ENCODE results near the gene SPON1. TPM values are rescaled to one million over a fixed set of nuclear protein-coding genes. Genes with fewer than 3 reads are reported as not detected.
"Not testable (repeated sequence)": the region's sequence is repeated elsewhere in the genome, so short reads cannot be mapped to it uniquely, and the experiment has no call there.

SPON1 gene
- total RNA-seq, 1 donor from 2014 or later: 0.47 TPM

DNA sequence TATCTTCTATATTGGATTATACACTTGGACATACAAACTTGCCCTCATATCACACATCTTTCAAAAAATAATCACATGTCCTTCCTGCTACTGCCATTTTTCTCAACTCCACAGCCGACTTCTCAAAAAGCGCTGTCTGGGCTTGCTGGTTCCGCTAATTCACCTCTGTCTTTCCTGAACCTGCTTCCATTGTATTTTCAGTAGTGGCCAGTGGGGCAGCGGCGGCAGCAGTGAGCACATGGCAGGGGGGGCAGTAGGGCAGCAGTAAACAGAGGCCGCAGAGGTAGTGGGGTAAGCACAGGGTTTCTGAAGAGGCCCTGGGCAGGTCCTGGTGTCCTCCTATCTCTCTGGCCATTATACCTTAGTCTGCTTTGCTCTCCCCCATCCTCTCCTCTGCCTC lies 270.1 kb downstream of the SPON1 start:
- DNase-seq (ENCODE audit: extremely low read depth, low read depth, low spot score): no peak

DNA sequence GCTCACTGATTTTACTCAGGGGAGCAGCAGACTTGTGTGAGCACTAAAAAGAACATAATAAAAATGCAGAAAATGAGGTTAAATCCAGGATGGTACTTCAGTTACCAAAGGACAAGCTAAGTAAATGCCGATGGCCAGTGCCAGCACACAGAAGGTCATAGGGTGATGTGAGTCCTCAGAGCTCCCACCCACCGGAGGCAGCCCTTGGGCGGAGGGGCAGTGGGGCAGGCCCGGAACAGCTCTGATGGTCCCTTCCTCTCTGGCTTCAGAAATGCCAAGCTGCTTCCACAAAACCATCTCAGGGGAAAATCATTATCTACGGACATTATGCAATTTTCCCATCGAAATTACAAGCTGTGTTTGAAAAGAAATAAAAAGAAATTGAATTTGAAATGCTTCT lies 271.9 kb downstream of the SPON1 start:
- no peak for DNase-seq (ENCODE audit: extremely low read depth, low read depth, low spot score)

DNA sequence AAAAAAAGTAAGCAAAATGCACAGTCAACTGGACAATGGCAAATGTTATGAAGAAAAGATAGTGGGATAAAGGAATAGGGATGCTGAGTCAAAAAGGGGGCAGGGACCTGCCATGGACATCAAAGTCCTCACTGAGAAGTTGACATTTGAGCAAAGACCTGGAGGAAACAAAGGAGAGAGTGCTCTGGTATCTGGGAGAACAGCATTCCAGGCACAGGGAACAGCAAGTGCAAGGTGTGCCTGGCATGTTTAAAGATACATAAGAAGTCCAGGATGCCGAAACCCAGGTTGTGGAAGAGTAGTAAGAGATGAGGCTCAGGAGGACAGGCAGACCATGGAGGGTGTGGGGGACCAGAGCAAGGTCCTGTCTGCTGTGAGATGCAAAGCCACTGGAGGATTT lies 273.2 kb downstream of the SPON1 start:
- DNase-seq (ENCODE audit: extremely low read depth, low read depth, low spot score): no peak

DNA sequence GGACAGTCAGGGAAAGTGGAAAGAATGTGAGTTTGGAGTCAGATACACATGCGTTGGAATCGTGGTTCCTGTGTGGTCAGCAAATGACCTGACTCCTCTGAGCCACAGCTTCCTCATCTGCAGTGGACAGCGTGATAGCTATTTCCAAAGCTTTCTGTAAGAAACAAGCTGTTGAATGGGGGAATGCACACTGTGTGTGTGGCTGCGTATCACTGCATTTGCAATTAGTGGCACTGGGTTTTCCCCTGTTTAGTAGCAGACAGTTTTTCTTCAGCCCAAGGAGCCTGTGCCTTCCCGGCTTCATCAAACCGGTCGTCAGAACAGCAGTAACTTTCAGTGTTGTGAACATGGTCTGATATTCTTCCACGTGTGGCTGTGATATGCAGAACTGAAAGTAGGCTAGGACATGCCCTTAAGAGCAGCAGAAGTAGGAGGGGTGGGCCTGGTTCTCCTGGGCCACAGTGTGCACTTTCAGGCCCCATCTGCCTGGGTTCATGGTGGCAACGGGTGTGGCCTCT lies 275.0 kb downstream of the SPON1 start:
- no peak for DNase-seq (ENCODE audit: extremely low read depth, low read depth, low spot score)

DNA sequence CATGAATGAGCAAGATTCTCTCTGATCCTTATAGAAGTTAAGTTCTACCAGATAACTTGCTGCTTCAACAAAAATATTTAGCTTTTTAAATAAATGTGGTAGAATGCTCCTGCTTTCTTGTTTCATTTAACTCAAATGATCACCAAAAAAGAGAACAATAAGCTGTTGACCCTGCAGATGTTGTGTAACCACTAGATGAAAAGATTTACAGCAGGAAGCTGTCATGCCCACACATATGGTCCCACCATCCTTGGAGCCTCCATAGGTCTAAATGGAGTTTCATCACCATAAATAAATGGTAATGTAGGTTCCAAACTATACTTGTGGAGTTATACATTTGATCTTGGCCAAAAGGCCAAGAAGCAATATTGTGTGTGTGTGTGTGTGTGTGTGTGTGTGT lies 277.7 kb downstream of the SPON1 start:
- DNase-seq (ENCODE audit: extremely low read depth, low read depth, low spot score): no peak

DNA sequence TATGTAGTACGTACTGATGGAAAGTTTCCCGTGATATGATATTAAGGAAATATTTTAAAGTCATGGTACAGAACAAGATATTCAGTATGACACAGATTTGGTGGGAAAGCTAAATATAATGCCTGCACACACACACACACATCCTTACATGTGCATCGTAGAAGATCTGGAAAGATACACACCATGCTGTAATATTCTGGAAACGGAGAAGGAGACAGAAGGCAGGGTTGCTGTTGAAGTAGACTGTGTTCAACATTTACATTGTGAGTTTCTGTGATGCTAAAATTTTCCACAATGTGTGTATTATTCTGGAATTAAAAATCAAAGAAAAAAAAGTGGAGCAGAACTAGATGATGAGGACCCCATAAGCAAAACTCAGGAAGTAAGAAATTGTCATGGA lies 278.4 kb downstream of the SPON1 start:
- no peak for DNase-seq (ENCODE audit: extremely low read depth, low read depth, low spot score)

DNA sequence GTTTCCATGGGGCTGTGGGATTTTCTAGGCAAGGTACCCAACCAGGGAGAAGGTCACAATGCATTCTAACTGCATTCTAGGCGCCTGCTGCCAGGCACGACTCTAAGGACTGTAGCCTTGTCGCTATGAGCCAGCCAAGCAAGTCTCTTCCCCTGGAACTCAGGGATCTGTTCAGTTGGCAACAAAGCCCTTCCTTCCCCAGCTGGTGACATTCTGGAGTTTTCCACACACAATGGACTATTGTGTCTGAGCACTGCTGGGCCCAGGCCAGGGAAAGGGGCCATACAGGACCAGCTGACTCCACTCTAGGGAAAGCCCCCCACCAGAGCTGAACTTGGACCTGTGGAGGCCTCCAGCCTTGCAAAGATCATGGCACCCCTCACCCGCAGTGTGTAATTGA lies 279.7 kb downstream of the SPON1 start:
- DNase-seq (ENCODE audit: extremely low read depth, low read depth, low spot score): no peak

DNA sequence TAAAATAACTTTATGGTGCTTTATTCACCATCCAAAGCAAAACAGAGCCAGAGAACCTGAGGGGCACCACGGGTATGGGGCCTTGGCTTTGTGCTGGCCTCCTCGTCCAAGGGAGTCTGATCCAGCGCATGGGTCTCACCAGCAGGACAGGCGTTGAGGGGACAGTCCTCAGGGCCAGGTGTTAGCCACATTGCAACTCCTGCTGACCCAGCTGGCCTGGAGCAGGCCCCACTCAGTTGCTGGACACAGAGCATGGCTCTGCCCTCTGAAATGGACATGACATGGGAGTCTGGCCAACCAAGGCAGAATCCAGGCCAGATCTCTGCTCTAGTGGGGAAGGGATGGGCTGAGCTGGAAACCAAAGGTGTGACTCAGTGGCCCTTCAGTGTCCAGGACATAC lies 280.2 kb downstream of the SPON1 start:
- DNase-seq (ENCODE audit: extremely low read depth, low read depth, low spot score): no peak

DNA sequence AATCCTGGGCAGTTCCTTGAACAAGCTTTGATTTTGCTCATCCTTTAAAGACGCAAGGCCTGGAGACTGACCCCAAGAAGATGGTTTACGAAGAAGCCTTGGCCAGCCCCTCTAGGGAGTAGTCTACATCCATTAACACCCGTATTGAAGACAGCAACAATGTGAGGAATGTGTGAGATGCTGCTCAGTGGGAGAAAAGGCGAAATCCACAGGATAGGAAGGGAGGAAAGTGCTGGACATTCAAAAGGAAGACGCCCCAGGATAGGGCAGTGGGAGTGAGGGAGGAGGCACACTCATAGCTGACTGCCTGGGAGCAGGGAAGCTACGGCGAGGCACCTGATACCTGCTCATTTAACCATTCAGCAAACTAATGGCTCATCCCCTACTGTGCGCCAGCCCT lies 282.4 kb downstream of the SPON1 start:
- DNase-seq (ENCODE audit: extremely low read depth, low read depth, low spot score): no peak

DNA sequence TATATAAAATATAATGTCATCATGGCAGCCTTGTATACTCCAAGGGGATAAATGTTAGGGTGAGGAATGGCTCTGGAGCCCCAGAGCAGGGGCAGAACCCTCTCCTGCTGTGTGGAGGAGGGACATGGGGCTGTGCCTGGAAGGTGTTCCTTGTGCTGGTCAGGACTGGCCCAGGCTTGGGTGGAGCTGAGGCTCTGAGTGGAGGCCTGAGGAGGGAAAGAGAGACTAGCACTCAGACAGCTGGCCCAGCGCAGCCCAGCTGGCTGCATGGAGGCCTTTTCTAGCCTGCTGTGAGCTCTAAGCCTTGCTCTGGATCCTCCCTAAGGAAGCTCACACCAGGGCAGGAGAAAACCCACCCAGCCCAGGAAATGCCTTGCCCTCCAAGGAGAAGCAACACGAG lies 282.9 kb downstream of the SPON1 start:
- DNase-seq (ENCODE audit: extremely low read depth, low read depth, low spot score): no peak

DNA sequence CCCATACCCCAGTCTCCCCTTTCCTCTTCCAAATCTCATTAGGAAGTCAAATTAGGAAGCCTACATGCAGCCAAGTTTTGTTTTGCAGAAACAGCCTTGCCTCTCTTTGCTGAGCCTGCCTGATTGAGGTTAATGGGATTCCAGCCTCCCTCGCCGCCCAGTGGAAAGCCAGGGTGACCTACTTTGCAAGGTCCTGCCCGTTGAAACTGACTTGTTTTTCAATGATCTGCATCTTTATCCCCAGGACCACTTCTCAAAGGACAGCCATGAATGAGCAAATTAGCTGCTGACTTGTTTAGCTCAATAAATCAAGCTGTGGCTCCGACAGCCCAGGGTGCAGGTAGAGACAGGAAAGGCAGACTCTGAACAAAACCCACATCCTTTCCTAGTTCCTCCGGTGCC lies 286.1 kb downstream of the SPON1 start:
- DNase-seq (ENCODE audit: extremely low read depth, low read depth, low spot score): no peak

DNA sequence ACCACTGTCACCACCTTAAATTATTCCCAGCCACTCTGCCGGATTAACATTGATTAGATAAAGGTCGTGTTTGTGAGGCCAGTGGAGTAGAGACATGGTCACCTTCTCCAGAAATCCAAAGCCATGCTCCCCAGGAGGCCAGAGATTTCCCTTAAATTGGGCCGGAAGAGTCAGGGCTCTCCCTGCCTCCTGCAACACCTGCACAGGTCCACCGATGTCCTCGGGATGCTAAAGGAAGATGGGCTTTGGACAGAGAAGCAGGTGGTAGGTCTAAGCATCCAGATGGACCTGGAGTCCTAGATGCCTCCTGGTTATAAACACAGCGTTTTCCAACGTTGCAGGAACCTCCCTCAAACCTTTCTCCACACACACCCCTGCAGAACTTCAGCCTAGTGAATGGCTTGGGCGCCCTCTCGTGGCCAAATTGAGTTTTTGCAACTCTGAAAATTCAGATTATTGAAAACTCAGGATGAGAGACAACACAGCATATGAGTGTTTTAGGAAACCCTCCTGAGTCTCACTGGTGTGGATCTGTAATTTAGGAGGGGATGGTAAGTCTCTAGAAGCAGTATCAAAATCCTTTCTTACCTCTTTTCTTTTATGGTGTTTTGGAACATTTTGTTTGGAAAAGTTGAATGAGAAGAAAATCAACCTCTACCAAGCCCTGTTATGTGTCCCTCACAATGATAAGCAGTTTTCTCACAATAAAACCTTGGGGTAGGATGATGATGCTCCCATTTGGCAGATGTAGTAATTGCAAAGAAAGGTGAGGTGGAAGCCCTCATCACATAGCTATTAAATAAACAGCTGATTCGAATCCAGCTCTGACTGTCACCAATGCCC lies 286.8 kb downstream of the SPON1 start:
- DNase-seq (ENCODE audit: extremely low read depth, low read depth, low spot score): peak; percentile 36

DNA sequence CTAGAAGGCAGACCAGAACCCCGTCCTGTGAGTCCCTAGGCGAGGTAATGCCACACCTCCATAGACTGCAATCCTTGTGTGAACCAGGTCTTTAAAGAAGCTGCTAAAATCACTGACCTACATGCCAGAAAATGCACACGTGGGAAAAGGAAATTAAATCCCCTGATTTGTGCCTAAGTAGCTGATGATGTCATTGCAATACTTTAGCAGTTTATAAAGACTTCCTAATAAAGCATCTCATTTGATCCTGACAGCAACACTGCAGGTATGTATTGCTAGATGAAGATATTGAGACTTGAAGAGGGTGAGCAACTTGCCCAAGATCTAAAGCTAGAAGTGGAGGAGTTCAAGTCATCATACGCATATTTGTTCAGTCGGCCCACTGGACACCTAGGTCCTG lies 289.2 kb downstream of the SPON1 start:
- no peak for DNase-seq (ENCODE audit: extremely low read depth, low read depth, low spot score)

DNA sequence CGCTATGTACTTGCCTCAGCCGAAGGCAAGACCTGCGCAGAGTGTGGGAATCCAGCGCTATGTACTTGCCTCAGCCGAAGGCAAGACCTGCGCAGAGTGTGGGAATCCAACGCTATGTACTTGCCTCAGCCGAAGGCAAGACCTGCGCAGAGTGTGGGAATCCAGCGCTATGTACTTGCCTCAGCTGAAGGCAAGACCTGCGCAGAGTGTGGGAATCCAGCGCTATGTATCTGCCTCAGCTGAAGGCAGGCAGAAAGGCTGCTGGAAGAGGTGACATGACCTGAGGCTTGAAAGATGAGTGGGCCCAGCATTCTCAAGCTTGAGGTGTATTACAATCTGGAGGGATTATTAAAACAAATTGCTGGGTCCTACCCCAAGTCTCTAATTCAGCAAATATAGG lies 290.0 kb downstream of the SPON1 start:
- not testable (repeated sequence) for DNase-seq (ENCODE audit: extremely low read depth, low read depth, low spot score)

DNA sequence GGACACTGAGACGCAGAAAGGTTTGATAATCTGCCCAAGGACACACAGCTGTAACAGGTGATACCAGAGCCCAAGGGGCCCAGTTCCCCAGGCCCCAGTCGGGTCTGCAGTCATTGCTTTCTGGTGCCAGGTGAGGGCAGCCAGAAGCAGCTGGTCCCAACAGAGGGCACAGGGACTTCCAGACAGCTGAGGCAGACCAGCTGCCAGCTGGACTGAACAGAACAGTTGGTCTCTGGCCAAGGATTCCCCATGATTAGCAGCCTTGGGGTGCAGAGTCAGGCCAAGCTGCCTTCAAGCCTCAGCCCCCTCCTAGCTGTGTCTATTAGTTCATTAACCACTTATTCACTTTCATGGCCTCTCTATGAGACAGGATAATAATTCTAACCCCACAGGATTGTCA lies 290.9 kb downstream of the SPON1 start:
- no peak for DNase-seq (ENCODE audit: extremely low read depth, low read depth, low spot score)

DNA sequence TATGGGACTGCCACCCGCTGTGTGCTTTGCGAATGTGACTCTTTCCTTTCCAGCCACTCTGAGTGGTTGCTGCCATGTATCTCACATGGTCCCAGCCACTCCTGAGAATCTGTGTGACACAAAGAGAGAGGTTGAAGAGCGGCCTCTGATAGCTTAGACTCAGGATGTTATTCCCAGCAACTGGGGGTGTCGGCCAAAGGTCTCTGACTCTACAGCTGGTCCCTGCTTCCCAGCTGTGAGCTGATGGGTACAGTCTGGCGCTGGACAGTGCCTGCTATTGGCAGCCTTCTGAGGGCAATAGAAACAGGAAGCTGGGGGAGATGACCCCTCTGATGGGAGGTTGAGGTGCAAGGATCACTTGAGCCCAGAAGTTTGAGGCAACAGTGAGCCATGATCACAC lies 291.3 kb downstream of the SPON1 start:
- no peak for DNase-seq (ENCODE audit: extremely low read depth, low read depth, low spot score)

DNA sequence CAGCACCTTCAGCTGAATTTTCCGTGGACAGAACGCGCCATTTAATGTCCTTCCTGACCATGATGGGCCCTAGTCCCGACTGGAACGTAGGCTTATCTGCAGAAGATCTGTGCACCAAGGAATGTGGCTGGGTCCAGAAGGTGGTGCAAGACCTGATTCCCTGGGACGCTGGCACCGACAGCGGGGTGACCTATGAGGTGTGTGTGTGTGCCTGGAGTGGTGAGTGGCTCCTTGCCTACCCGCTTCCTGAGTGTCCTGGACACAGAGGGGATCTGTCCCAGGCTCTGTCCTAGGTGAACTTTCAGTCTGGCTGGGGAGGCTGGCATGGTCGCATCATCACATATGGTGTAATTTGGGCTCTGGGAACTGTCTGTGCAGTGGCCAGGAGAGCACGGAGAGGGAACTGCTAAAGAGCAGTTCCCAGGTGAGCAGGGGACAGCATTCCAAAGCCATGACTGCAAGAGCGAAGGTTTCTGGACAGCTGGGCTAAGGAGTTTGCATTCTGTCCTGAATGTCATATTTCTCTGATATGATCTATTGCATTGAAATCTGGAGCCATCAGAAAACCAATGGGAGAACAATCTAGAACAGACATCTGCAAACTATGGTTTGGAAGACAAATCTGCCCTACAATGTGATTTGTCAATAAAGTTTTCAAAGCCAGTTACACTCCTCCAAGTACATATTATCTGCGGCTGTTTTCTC lies 292.2 kb downstream of the SPON1 start:
- DNase-seq (ENCODE audit: extremely low read depth, low read depth, low spot score): no peak

DNA sequence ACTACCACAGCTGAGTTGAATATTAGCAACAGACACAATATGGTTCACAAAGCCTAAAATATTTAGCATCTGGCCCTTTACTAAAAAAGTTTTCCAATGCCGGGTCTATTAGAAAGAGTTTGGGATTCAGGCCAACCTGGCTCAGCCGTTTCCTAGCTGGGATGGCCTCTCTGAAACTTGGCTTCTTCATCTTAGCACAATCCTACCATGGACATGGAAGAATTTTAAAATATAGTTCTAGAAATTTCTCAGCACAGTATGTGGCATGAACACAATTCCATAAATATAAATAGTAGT lies 292.7 kb downstream of the SPON1 start:
- DNase-seq (ENCODE audit: extremely low read depth, low read depth, low spot score): no peak

DNA sequence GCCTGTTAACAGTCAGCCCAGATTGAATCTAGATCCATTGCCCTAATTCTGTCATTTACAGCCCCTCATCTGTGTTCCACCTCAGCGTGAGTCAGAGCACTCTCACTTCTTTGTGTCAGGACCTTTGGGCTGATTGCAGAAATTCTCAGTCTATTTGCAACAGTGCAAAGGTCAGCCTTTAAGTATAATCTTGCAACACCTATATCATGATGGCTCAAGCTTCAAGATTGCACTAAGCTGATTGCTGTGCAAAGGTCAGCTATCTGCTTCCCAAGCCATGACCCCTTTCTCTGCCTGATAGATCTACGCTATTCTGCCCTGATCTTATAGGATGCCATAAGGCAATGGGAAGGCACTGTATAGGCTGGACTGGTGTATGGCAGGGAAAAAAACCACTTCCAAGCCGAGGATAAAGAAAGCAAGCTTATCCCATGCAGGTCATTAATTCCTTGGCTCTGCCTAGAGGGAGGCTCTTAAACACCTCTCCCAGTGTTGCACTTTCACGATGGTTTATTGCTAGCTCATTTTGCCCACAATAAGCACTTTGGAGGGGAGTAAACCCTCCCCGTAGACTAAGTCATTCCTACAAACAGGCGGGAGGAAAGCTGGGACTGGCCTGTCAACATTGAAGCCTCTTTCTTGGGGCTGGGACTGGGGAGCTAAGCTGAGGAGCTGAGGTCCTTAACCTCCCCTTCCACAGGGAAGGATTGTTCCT lies 295.9 kb downstream of the SPON1 start:
- DNase-seq (ENCODE audit: extremely low read depth, low read depth, low spot score): no peak

DNA sequence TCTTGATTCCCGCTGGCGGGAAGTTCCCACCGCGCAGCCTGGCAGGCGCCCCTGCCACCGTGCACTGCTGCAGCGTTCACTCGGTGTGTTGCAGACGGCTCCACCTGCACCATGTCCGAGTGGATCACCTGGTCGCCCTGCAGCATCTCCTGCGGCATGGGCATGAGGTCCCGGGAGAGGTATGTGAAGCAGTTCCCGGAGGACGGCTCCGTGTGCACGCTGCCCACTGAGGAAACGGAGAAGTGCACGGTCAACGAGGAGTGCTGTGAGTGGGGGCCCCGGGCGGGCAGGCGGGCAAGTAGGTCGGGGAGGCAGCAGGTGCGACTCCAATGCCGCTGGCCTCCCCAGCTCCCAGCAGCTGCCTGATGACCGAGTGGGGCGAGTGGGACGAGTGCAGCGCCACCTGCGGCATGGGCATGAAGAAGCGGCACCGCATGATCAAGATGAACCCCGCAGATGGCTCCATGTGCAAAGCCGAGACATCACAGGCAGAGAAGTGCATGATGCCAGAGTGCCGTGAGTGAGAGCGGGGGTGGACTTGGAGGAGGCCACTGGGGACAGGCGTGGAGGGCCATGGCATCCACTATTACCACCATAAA lies 296.8 kb downstream of the SPON1 start:
- no peak for DNase-seq (ENCODE audit: extremely low read depth, low read depth, low spot score)

DNA sequence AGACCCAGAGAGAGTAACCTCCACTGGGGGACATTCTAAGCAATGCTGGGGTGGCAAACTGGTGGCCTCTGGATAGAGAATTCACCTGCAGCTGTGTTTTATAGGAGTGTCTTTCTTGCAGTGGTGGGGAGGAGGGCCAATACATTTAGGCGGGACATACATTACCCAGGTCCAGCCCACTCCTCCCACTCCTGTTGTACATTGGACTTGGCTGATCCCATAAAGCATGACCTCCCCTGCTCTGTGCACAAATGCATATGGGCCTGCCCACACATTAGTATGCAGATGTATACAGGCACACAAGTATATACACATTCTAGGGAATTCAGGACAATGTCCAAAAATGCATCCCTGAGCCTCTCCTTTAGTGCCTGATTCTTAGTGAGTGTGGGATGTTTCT lies 297.4 kb downstream of the SPON1 start:
- DNase-seq (ENCODE audit: extremely low read depth, low read depth, low spot score): no peak
